Measurements from ENCODE around the gene TMEFF2. TPM values are rescaled to one million over a fixed set of nuclear protein-coding genes. Genes with fewer than 3 reads are reported as not detected.

Gene TMEFF2
- total RNA-seq, 4 donors from 2014 or later, result 0.16 to 0.46 (median 0.17) TPM; not detected in 1

DNA sequence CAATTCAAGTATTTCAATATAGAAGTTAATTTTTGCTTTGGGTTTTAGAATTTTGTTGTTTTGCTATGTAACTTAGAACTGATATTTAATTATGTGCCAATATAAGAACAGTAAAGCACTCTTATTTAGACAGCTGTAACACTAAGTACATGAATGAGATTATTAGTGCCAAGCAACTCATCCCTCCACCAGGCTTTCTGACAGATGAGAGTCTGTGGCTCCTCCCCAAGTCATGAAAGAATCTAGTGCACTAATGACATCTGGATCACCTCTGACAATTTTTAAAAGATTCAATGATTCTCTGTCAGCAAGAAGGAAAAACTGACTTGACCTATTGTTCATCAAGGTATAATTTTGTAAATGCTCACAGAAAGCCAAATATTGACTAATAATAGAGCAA lies 67.8 kb downstream of the TMEFF2 start:
- no peak for TF ChIP-seq CTCF (IDR thresholded peaks at IDR 0.05)
- no peak for TF ChIP-seq POLR2A (IDR thresholded peaks at IDR 0.05)
- no peak overlapping the region for H3K4me3 ChIP-seq (ENCODE audit: low read depth, poor library complexity, severe bottlenecking)
- no peak for DNase-seq (ENCODE audit: low spot score in 2 of 2)
- intact Hi-C loops (cut with DNase I; ENCODE audit: low total_unique reads), result no loop called here

DNA sequence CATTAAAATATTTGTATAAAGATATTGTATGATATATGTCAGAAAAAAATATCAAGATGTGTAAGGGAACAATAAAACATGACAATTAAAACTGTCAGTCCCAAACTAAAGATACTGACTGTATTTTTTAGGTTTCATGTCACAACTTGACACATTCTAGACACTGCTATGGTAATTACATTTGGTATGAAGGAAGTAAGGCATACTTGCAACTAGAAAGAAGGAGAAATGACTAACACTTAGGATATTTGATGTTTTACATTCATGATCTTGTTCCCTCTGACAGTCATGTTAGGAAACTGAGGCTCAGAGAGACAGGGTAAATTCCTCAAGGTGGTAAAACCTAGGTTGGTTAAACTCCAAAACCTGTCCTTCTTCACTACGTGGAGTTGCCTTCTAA lies 68.3 kb downstream of the TMEFF2 start:
- intact Hi-C loops (cut with DNase I; ENCODE audit: low total_unique reads), result no loop called here
- no peak for DNase-seq (ENCODE audit: low spot score in 2 of 2)
- WGBS, 2 donors, result 0% methylated on average over 1 of the region's 1 CpG
- no peak overlapping the region for H3K4me3 ChIP-seq (ENCODE audit: low read depth, poor library complexity, severe bottlenecking)
- TF ChIP-seq POLR2A (IDR thresholded peaks at IDR 0.05), result no peak
- no peak for TF ChIP-seq CTCF (IDR thresholded peaks at IDR 0.05)

- DNase-seq (ENCODE audit: low spot score in 2 of 2), result no peak
- no peak overlapping the region for H3K4me3 ChIP-seq (ENCODE audit: low read depth, poor library complexity, severe bottlenecking)
- intact Hi-C loops (cut with DNase I; ENCODE audit: low total_unique reads), result no loop called here
- TF ChIP-seq CTCF (IDR thresholded peaks at IDR 0.05) (no peak), POLR2A (IDR thresholded peaks at IDR 0.05) (no peak)
- WGBS, 2 donors, result 83 to 87% methylated on average over 1 of the region's 1 CpG
Measured at GRCh38 chr2:192124571-192124970, 70.2 kb downstream of the TMEFF2 start.

DNA sequence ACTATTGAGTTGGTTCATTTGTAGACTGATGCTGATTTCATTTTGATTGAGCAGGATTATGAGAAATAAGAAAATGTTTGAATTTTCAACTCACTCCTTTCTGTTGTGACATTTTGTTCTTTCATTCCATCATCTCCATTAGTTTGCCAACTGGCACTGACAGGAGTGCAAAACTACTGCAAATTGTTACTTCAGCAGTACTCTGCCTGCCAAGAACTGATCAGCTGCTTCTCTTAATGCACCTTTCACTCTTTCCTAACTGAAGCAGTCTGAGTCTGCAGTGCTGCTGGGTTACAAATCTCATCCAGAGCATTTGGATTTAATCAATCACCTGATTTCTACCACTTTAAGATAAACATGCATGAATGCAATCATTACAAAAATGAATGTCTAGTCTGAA lies 70.9 kb downstream of the TMEFF2 start:
- DNase-seq (ENCODE audit: low spot score in 2 of 2), result peak in 1 of 2 donors; percentile 59
- H3K4me3 ChIP-seq (ENCODE audit: low read depth, poor library complexity, severe bottlenecking), result no peak overlapping the region
- intact Hi-C loops (cut with DNase I; ENCODE audit: low total_unique reads), result no loop called here
- TF ChIP-seq CTCF (IDR thresholded peaks at IDR 0.05), result no peak
- no peak for TF ChIP-seq POLR2A (IDR thresholded peaks at IDR 0.05)

DNA sequence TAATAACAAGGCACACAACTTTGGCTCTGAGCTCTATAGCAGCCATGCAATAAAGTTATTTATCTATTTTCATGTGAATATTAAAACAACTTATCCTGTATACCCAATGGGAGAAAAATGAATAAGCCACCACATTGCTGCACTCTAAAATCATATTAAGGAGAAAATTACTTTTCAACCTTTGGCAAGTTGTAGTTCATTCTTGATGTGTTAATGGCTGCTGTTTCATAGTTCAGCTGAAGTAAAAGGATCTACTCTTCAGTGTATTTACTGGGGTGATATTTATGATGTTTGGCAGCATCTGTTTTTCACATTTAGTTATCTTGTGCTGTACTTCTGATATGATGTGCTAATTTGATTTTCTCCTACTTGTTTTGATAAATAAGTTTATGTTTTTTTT lies 71.8 kb downstream of the TMEFF2 start:
- intact Hi-C loops (cut with DNase I; ENCODE audit: low total_unique reads), result no loop called here
- no peak overlapping the region for H3K4me3 ChIP-seq (ENCODE audit: low read depth, poor library complexity, severe bottlenecking)
- TF ChIP-seq CTCF (IDR thresholded peaks at IDR 0.05), result no peak
- TF ChIP-seq POLR2A (IDR thresholded peaks at IDR 0.05), result no peak
- no peak for DNase-seq (ENCODE audit: low spot score in 2 of 2)

DNA sequence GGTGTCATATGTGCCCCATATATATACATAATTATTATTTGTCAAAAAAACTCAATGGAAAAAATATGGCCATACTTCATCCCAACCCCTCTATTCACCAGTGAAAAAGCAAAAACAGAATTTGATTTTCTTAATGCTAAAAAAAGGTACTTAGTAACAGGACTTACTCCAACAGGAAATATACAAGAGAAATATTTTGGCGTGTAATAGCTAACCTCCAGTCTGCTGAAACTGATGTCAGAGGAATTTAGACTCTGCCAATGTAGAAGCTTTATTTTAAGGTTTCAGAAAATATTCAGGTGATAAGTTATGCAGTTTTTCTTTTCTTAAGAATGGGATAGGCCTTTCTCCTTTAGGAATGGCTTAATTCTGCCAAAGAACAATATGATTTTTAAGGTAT lies 72.6 kb downstream of the TMEFF2 start:
- TF ChIP-seq POLR2A (IDR thresholded peaks at IDR 0.05), result no peak
- no peak for TF ChIP-seq CTCF (IDR thresholded peaks at IDR 0.05)
- 69 to 74% methylated on average over 1 of the region's 1 CpG for WGBS, 2 donors
- intact Hi-C loops (cut with DNase I; ENCODE audit: low total_unique reads), result no loop called here
- no peak for DNase-seq (ENCODE audit: low spot score in 2 of 2)
- no peak overlapping the region for H3K4me3 ChIP-seq (ENCODE audit: low read depth, poor library complexity, severe bottlenecking)
